H54 (cell line): ENCODE measurements around the gene PRCP.
"Not testable (repeated sequence)": the region's sequence is repeated elsewhere in the genome, so short reads cannot be mapped to it uniquely, and the experiment has no call there.

ENCODE experiments used
- DNase-seq: peaks from one replicate; pipeline ENCODE4 v3.0.0; 2011; ENCODE audit warnings: low spot score, mixed read lengths; ENCODE audit not compliant: insufficient read length
- FAIRE-seq: peaks from 3 replicates; lab custom pipeline; 2011; peaks lifted over from hg19 to GRCh38; lab: Jason Lieb, UNC
- POLR2A ChIP-seq: IDR thresholded peaks from 2 replicates; pipeline ENCODE4 v1.6.1; 2011; ENCODE audit warnings: low read depth, mild to moderate bottlenecking, low read length

Gene PRCP

GRCh38 chr11:82869657-82870056 is 30.6 kb downstream of the PRCP start:
- no peak for DNase-seq
- TF ChIP-seq POLR2A: no peak
- FAIRE-seq: no peak

- DNase-seq (peak; percentile 27), FAIRE-seq (peak; percentile 70)
- TF ChIP-seq POLR2A: no peak
These were observed 32.6 kb downstream of the PRCP start for GRCh38 chr11:82867495-82868082.

GRCh38 chr11:82865841-82866240 is 34.4 kb downstream of the PRCP start:
- FAIRE-seq (peak; percentile 86), DNase-seq (peak; percentile 19)
- TF ChIP-seq POLR2A: no peak

GRCh38 chr11:82864268-82864667 is 36.0 kb downstream of the PRCP start:
- no peak for TF ChIP-seq POLR2A
- peak; percentile 50 for DNase-seq
- FAIRE-seq: peak; percentile 97

GRCh38 chr11:82863209-82863608 is 37.0 kb downstream of the PRCP start:
- FAIRE-seq: peak; percentile 69

GRCh38 chr11:82862379-82862778 is 37.9 kb downstream of the PRCP start:
- no peak for TF ChIP-seq POLR2A
- FAIRE-seq: peak; percentile 45
- DNase-seq: no peak

More at GRCh38 chr11:82863209-82863608, 37.0 kb downstream of the PRCP start:
- no peak for DNase-seq
- TF ChIP-seq POLR2A: no peak

GRCh38 chr11:82859750-82860149 is 40.5 kb downstream of the PRCP start:
- TF ChIP-seq POLR2A: no peak
- FAIRE-seq (no peak), DNase-seq (no peak)

- DNase-seq (no peak), FAIRE-seq (peak; percentile 96)
- no peak for TF ChIP-seq POLR2A
These were observed 41.6 kb downstream of the PRCP start for GRCh38 chr11:82858556-82859091.

- TF ChIP-seq POLR2A: no peak
- no peak for FAIRE-seq
- DNase-seq: no peak
These were observed 42.1 kb downstream of the PRCP start for GRCh38 chr11:82858133-82858532.

GRCh38 chr11:82857145-82857544 is 43.1 kb downstream of the PRCP start:
- no peak for TF ChIP-seq POLR2A
- DNase-seq (no peak), FAIRE-seq (no peak)

GRCh38 chr11:82855616-82856015 is 44.6 kb downstream of the PRCP start:
- FAIRE-seq (no peak), DNase-seq (no peak)
- TF ChIP-seq POLR2A: no peak

GRCh38 chr11:82854916-82855315 is 45.3 kb downstream of the PRCP start:
- FAIRE-seq: not testable (repeated sequence)

GRCh38 chr11:82854242-82854641 is 46.0 kb downstream of the PRCP start:
- TF ChIP-seq POLR2A: no peak
- FAIRE-seq (peak; percentile 91), DNase-seq (no peak)

More at GRCh38 chr11:82854916-82855315, 45.3 kb downstream of the PRCP start:
- not testable (repeated sequence) for DNase-seq

GRCh38 chr11:82848829-82849228 is 51.4 kb downstream of the PRCP start:
- FAIRE-seq (no peak), DNase-seq (no peak)
- no peak for TF ChIP-seq POLR2A
